NCI-H128 (cell line): ENCODE data around the gene CRTC1.

Experiments
- DNase-seq: peaks from one replicate; lab custom pipeline; 2025; ENCODE audit not compliant: unreplicated experiment; lab: John Stamatoyannopoulos, UW

Gene CRTC1

DNA sequence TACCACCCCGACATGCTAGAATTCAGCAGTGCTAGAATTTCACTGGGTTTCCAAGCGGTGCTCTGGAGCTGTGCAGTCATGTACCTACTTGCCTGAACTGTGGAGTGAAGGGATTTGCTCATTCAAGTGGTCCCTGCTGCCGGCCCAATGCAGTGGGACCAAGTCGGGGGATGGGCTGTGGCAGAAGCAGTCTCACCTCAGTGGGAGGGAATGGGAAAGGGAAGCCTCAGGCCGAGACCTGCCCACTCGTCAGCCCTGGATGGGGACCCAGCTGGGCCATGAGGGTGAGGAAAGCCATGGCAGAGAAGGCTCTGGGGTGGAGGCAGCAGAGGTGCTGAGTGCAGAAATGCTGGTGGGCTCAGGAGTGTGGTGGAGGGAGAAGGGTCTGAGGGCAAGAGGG lies 31.7 kb upstream of the CRTC1 start:
- DNase-seq: no peak

DNA sequence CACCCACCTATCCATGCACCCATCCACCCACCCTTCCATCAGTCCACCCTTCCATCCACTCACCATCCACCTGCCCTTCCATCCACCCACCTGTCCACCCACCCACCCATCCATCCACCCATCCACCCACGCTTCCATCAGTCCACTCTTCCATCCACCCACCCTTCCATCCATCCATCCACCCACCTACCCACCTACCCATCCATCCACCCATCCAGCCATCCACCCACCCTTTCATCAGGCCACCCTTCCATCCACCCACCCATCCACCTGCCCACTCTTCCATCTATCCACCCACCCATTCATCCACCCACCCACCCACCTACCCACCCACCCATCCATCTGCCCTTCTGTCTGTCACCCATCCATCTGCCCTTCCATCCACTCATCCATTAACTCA lies 29.6 kb upstream of the CRTC1 start:
- DNase-seq: no peak

DNA sequence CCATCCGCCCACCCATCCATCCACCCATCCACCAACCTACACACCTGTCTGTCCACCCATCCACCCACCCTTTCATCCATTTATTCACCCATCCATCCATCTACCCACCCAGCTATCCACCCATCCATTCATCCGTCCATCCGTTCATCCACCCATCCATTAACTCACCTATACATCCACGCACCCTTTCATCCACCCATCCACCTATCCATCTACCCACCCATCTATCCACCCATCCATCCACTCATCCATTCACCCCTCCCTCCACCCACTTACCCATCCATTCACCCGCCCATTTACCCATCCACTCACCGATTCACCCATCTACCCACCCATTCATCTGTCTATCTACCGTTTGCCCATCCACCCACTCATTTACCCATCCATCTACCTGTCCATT lies 29.0 kb upstream of the CRTC1 start:
- no peak for DNase-seq

DNA sequence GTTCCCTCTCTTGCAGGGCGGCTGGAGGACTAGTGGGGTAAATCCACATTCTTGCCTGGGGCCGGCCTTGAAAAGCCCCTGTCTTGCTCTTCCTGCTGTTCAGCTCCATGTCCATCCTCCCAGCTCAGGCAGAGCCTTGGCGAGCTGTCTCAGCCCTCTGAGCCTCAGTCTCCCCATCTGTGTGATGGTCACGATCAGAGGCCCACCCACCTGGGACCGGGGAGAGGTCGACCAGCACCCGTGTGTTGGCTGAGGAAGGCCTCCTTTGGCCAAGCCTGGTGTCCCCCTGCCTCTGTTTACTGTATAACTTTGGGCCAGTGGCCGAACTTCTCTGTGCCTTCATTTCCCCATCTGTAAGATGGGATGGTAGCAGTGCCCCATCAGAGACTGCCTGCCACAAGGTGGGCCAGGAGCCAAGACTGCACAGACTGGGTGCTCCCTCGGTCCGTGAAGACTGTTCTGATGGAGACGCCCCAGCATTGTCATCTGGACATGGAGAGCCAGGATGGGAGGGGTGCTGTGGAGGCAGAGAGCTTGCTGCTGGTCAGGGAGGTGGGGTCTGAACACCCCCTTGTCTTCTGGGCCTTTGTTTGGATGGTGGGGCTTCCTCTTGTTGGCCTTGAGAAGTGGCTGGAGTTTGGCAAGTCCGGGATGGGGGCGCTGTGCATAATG lies 28.2 kb upstream of the CRTC1 start:
- no peak for DNase-seq

DNA sequence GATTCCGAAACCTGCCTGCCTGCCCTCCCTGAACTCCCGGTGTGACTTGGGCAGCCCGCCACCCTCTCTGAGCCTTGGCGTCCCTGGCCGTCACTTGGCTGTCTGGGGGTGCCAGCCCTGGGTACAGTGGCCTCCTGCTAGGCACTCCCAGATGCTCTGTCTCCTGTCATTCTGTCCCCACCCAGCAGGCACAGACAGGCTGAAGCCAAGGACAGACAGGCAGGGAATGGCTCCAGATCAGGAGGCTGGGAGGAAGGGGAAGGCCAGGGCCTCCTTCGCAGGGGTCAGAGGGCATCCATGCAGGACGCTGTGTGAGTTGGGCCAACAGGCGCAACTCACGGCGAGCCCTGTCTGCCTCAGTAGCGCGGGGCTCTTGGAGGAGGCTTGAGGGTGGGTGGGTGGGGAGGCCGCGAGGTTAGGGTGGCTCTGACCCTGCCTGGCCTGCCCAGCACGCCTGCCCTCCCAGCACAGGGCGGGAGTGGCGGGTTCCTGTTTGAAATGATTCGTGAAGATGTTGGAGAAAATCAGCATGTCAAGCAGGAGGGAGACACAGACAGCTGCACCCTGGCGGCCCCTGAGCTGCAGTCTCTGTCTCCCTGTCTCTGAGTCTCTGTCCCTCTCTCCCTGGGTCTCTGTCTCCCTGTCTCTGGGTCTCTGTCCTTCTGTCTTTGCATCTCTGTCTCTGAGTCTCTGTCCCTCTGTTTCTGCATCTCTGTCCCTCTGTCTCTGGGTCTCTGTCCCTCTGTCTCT lies 27.0 kb upstream of the CRTC1 start:
- DNase-seq: no peak

DNA sequence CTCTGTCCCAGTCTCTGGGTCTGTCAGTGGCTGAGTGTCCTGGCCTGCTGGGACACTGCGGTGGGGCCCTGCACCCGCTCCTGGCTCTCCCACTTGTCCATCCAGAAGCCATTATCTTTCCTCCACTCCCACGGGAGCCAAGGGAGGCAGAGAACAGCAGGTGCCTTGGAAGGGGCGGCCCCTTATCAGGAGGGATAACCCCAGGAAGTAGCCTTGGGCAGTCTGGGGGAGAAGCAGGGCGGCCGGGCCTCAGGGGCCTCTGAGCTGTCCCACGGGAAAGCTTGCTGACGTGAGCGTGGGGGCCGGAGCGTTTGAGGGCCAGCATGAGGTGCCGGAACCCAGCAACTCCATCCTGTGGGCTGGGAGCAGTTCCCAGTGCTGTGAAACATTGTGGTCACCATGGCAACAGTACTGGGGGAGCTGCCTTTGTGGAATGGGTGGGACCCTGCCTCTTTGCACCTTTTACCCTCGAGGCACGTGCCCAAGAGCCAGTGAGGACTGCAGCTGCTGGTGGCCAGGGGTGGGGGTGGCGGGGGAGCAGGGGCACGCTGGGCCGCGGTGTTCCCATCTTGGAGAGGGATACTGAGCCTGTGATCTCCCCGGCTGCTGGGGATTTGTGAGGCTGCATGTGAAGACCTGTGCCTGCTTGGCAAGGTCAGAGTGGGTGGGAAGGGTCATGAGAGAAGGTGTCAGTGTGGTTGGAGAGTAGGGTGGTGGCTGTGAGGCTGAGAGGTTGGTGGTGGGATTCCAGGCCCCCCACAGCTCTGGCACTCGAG lies 25.7 kb upstream of the CRTC1 start:
- DNase-seq: no peak

DNA sequence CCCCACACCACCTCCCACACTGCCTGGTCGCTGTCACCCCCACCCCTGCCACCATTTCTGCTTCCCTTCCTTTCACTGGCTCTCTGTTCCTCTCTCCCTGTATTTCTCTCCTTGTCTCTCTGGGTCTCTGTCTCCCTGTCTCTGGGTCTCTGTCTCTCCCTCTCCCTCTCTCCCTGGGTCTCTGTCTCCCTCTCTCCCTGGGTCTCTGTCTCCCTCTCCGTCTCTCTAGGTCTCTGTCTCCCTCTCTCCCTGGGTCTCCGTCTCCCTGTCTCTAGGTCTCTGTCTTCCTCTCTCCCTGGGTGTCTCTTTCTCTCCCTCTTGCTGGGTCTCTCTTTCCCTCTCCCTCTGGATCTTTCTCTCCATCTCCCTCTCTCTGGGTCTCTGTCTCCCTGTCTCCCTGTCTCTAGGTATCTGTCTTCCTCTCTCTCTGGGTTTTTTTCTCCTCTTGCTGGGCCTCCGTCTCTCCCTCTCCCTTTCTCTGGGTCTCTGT lies 25.1 kb upstream of the CRTC1 start:
- DNase-seq: no peak

DNA sequence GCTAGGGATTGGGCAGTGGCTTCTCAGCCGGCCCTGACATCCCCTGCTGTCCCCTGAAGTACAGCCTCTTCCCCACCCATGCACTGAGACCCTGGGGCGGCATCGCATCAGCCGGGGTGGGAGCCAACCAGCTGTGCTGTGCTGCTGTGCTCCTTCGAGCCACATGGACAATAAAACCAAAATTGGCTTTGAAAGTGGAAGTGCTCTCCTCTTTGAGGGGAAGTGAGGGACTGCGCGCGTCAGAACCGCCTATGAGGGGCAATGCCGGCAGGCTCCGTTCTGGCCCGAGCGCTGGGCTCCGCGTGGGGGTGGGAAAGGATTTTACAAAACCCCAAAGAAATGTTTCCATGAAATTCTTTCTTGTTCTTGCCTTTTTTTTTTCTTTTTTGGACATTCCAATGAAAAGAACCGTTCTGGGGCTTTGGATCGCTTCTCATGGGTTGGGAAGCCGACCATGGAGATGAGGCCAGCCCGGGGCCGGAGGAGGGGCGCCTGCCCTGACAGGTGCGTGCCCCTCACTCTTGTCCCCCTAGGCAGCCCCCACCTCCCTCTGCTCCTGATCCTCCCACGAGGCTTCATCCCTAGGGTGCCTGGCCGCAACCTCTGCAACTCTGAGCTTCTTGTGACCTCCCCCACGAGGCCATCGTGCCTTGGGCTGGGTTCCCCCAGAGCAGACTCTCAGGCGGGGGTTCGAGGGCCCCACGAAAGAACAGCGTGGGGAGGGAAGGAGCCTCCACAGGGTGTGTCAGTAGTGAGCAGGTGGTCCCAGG lies 24.0 kb upstream of the CRTC1 start:
- DNase-seq: no peak

DNA sequence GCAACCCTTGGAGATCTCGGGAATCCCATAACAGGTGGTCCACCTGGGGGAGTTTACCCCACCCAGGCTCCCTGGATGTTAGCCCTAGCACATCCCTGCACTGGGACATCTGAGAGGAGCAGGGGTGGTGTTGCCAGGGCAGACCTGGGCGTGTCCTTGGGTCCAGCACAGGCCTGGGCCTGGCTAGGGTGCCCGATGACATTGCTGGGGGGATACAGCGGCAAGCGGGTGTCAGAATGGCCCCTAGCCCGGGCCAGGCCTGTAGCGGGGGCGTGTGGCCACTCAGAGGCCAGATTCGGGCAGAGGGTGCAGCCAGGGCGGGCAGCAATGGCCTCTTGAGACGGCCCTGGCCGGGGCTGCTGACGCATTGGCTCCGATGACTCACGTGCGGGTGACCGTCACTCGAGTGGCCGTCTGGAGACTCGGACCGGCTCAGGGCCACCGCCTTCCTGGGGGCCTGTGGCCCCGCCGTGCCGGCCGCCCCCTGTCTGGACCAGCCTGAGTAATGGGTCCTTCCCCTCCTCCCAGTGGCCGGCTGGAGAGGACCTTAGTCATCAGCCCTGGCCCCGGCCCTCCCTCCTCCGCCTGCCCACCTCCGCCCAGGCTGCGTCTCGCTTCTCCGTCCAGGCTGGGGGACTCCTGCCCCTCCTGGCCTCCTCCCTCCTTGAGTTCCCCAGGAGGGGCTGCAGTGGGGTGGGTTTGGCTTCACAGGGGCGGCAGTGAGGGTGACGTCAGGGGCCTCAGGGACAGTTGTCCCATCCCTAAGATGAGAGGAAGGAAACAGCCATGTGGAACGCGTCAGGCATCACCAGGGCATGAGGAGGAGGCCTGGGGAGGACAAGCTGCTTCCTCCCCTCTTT lies 23.2 kb upstream of the CRTC1 start:
- no peak for DNase-seq

DNA sequence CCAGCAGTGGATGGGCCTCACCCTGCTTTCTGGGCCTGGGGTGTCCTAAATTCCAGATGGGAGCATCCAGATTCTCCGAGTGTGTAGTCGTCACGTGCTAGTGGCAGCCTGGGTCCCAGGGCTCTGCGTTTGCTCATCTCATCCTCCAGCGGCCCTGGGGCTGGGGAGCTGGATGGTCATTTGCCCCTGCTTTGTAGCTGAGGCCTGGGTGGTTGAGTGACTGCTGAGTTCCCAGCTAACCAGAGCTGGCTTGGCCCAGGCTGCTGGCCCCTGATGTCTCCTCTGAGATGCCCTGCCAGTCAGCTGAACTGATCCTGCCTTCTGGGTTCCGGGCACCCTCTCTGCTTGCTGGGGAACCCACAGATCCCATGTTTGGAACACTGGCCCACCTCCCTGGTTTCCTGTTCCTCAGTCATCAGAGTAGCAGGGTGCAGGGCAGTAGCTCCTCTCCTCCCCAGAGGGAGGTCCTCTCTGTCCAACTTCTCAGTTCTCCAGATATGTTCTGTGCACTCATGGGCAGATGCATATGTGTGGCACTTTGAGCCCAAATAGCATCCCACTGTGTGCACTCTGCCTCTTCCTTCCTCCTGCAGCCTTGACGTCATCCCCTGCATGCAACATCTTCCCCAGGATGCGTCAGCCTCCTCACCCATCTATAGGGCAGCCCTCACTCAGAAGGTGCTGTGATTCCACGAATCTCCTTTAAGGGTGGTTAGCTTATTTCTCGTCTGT lies 22.4 kb upstream of the CRTC1 start:
- DNase-seq: no peak

DNA sequence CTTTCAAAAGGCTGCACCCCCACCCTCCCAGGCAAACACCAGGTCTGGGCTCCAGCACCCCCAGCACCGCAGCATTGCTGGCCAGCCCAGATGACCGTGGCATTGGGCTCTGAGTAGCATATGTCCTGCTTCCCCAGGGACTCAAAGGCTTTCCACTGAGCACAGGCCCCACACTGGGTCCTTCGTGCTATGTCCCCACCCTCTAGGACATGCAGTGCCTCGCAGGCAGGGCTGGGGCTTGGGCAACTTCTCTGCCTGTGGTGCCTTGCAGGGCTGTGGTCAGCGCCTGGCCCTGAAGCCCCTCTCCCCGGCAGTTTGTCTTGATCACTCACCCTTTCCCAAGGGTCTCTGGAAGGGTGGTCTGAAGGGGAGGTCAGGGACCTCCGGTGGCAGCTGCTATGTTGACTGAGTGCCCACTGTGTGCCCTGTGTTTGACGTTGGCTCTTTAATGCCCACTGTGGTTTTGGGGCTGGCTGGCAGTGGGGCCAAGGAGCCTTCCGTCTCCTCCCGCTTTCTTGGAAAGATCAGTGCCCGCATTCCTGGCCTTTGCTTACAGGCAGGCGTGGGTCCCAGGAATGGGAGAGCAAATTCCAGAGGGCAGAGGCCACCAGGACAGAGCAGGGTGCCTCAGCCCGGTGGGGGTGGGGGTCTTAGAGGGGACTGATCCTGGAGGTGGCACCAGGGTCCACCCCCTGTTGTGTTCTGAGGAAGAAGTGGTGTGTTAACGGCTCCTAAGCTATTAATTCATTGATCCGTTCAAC lies 20.3 kb upstream of the CRTC1 start:
- no peak for DNase-seq

DNA sequence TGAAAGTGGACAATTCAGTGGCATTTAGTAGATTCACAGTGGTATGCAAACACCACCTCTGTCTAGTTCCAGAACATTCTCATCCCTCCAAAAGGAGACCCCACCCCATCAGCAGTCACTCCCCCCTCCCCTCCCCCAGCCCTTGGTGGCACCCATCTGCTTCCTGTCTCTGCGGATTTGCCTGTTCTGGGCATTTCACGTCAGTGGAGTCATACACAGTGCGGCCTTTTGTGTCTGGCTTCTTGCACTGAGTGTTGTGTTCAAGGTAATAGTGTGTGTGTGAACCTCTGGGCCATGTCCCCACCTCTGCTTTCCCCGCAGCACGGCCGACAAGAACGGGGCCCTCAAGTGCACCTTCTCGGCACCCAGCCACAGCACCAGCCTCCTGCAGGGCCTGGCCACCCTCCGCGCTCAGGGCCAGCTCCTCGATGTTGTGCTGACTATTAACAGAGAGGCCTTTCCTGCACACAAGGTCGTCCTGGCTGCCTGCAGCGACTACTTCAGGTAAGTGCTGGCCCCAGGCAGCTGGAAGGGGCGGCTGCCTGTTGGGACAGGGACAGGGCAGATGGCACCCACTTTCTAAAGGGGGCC lies 19.4 kb upstream of the CRTC1 start:
- no peak for DNase-seq

DNA sequence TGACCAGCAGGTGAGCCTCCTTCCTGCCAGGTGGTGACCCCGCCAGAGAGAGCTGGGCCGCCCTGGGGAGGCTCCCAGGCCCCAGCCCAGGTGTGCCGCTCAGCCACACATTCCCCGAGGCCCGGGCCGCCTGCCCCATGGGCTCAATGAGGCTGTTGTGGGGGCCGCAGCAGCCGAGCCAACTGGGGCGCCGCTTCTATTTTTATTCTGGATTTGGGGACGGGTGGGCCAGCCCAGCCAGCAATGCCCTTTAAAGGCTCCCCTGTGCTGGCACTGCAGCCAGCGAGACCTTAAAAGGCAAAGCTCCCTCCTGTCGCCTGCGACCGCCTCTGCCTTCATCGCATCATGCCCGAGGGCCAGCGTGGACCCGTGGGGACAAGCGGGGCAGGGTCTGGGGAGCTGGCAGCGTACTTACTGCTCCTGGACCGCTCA lies 17.7 kb upstream of the CRTC1 start:
- no peak for DNase-seq

DNA sequence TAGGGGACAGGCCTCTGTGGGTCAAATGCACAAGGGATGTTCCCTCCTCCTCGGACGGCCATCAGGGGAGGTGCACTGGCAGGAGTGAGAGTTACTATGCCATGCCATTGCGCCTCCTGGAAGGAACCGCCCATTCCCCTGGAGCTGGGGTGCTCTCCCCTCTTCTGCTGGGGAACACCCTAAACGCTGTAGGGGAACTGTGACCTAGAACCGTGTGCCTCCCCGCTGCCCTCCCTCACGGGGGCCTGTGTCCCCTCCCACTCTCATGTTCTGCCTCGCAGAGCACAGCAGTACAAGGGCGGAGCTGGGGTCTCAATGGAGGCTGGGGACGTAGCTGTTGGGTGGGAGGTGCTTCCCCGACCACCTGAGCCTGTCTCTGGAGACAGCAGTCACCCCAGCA lies 17.2 kb upstream of the CRTC1 start:
- no peak for DNase-seq

DNA sequence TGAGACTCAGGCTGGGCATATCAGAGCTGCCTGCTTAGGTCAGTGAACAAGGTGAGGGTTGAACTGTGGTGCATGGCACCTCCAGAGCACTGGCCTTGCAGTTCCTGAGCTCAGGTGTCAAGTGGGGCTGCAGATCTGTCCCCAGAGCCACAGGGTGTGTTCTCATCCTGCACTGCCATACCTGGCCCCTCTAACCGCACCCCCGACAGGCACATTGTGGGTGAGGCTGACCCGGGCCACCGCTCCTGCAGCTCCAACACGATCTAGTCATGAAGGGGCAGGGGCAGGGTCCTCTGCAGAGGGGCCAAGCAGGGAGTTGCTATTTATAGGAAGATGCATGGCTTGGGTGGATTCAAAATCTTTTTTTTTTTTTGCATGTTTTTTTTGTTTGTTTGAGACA lies 16.7 kb upstream of the CRTC1 start:
- DNase-seq: no peak

DNA sequence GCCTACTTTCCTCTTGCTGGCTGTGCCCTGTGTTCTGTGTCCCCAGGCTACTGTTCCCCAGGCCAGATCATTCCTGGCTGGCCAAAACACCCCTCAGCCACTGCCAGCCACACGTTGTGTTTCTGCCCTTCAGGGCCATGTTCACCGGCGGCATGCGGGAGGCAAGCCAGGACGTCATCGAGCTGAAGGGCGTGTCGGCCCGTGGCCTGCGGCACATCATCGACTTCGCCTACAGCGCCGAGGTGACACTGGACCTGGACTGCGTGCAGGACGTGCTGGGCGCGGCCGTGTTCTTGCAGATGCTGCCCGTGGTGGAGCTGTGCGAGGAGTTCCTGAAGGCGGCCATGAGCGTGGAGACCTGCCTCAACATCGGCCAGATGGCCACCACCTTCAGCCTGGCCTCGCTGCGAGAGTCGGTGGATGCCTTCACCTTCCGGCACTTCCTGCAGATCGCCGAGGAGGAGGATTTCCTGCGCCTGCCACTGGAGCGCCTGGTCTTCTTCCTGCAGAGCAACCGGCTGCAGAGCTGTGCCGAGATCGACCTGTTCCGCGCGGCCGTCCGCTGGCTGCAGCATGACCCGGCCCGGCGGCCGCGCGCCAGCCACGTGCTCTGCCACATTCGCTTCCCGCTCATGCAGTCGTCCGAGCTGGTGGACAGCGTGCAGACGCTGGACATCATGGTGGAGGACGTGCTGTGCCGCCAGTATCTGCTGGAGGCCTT lies 15.8 kb upstream of the CRTC1 start:
- no peak for DNase-seq

DNA sequence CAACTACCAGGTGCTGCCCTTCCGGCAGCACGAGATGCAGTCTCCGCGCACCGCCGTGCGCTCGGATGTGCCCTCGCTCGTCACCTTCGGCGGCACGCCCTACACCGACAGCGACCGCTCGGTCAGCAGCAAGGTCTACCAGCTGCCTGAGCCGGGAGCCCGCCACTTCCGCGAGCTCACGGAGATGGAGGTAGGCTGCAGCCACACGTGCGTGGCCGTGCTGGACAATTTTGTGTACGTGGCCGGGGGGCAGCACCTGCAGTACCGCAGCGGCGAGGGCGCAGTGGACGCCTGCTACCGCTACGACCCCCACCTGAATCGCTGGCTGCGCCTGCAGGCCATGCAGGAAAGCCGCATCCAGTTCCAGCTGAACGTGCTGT lies 15.2 kb upstream of the CRTC1 start:
- no peak for DNase-seq
